ENCODE measurements around the gene RHOH.

- TF ChIP-seq POLR2A (IDR thresholded peaks at IDR 0.05; ENCODE audit: low read depth) (no peak), CTCF (IDR thresholded peaks at IDR 0.05) (no peak)
Measured at GRCh38 chr4:40283968-40284367, 87.1 kb downstream of the RHOH start.

Measured in esophagus muscularis mucosa (tissue), 3 donors.